ENCODE measurements around the gene MYH15. TPM values are rescaled to one million over a fixed set of nuclear protein-coding genes. Genes with fewer than 3 reads are reported as not detected.

MYH15 gene
- total RNA-seq, 1 donor from 2014 or later: not detected

GRCh38 chr3:108341911-108342310 is 168.5 kb downstream of the MYH15 start:
- Histone ChIP-seq H3K27me3 (no peaks in the 10 kb centered on the region), H3K4me3 (no peak overlapping the region), H3K27ac (no peak overlapping the region), H3K4me1 (no peaks in the 10 kb centered on the region), H3K9me3 (no peaks in the 10 kb centered on the region), H3K36me3 (no peaks in the 10 kb centered on the region)
- TF ChIP-seq CTCF (IDR thresholded peaks at IDR 0.05): no peak
- intact Hi-C loops (cut with DNase I): loop anchor here (5.0 kb wide), 1 partner anchor 940 kb away; no protein-coding TSS in a partner anchor
- no peak for DNase-seq (ENCODE audit: extremely low spot score in 2 of 2)

DNA sequence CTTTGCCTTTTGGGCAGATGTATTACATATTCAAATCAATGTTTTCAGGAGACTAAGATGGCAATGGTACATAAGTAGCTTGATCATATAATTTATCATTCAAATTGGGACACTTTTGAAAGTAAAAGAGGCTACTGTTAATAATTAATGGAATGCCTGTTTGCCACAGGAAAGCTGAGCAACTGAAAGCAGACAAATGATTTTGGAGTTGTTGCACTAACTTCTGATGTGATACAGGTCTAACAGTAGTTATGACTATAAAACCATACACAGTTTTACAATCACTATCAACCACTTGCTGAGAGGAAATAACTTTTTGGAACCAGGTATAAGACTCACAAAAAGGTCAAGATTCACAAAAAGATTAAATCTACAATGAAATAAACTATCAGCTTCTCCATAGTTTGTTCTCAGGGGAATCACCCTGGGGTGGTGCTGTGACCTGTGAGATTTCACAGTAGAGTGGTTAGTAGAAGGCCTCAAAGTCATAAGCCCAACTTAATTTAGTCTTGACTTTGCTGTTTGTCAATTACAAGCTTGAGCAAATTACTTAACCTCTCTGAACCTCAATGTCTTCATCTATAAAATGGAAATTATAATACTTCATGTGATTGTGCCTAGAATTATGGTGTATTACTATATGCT is 171.4 kb downstream of the MYH15 start:
- H3K36me3 ChIP-seq: no peaks in the 10 kb centered on the region
- H3K4me3 ChIP-seq: no peak overlapping the region
- intact Hi-C loops (cut with DNase I): no loop called here
- H3K4me1 ChIP-seq: no peaks in the 10 kb centered on the region
- no peaks in the 10 kb centered on the region for H3K27me3 ChIP-seq
- no peak for DNase-seq (ENCODE audit: extremely low spot score in 2 of 2)
- H3K9me3 ChIP-seq: no peaks in the 10 kb centered on the region
- no peak for TF ChIP-seq POLR2A (IDR thresholded peaks at IDR 0.05)
- no peak for TF ChIP-seq CTCF (IDR thresholded peaks at IDR 0.05)
- no peak for TF ChIP-seq POLR2AphosphoS5 (IDR thresholded peaks at IDR 0.05; ENCODE audit: insufficient read depth in 1 of 2, low read depth in 1 of 2)
- H3K27ac ChIP-seq: no peak overlapping the region

GRCh38 chr3:108334701-108335100 is 175.7 kb downstream of the MYH15 start:
- TF ChIP-seq POLR2AphosphoS5 (IDR thresholded peaks at IDR 0.05; ENCODE audit: insufficient read depth in 1 of 2, low read depth in 1 of 2) (no peak), CTCF (IDR thresholded peaks at IDR 0.05) (no peak), POLR2A (IDR thresholded peaks at IDR 0.05) (no peak)

DNA sequence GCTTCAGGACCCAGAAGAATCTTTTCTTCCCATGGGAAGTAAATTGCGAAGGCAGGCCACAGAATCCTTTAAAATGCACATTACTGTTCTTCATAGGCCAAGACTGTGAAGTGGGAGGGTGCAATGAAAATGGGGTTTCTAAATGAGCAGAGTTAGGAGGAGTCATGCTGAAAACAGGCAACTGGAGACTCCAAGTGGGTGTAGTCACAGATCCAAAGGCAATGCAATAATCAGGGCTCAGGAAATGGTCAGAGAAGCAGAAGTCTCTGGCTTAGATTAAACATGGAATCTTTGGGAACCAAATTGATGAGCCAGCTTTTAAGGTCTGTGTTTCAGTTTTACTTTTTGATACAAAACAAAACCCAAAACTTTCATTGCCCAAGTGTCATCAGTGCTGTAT is 176.4 kb downstream of the MYH15 start:
- Histone ChIP-seq H3K27ac (no peak overlapping the region), H3K9me3 (no peaks in the 10 kb centered on the region), H3K36me3 (no peaks in the 10 kb centered on the region), H3K27me3 (no peaks in the 10 kb centered on the region), H3K4me1 (no peaks in the 10 kb centered on the region), H3K4me3 (no peak overlapping the region)
- intact Hi-C loops (cut with DNase I): no loop called here
- no peak for DNase-seq (ENCODE audit: extremely low spot score in 2 of 2)
- TF ChIP-seq POLR2AphosphoS5 (IDR thresholded peaks at IDR 0.05; ENCODE audit: insufficient read depth in 1 of 2, low read depth in 1 of 2) (no peak), CTCF (IDR thresholded peaks at IDR 0.05) (no peak), POLR2A (IDR thresholded peaks at IDR 0.05) (no peak)

More at GRCh38 chr3:108334701-108335100, 175.7 kb downstream of the MYH15 start:
- H3K27me3 ChIP-seq: no peaks in the 10 kb centered on the region
- no peak overlapping the region for H3K4me3 ChIP-seq
- no peaks in the 10 kb centered on the region for H3K4me1 ChIP-seq
- no peak for DNase-seq (ENCODE audit: extremely low spot score in 2 of 2)
- no peaks in the 10 kb centered on the region for H3K9me3 ChIP-seq
- H3K27ac ChIP-seq: no peak overlapping the region
- H3K36me3 ChIP-seq: no peaks in the 10 kb centered on the region
- intact Hi-C loops (cut with DNase I): no loop called here

- H3K4me1 ChIP-seq: no peaks in the 10 kb centered on the region
Observed at GRCh38 chr3:108331792-108332191, 178.6 kb downstream of the MYH15 start.

More at GRCh38 chr3:108331792-108332191, 178.6 kb downstream of the MYH15 start:
- H3K36me3 ChIP-seq: no peaks in the 10 kb centered on the region
- no peaks in the 10 kb centered on the region for H3K27me3 ChIP-seq
- intact Hi-C loops (cut with DNase I): no loop called here
- TF ChIP-seq POLR2A (IDR thresholded peaks at IDR 0.05): no peak
- no peak for TF ChIP-seq POLR2AphosphoS5 (IDR thresholded peaks at IDR 0.05; ENCODE audit: insufficient read depth in 1 of 2, low read depth in 1 of 2)
- TF ChIP-seq CTCF (IDR thresholded peaks at IDR 0.05): no peak
- no peak overlapping the region for H3K27ac ChIP-seq
- H3K9me3 ChIP-seq: no peaks in the 10 kb centered on the region
- no peak for DNase-seq (ENCODE audit: extremely low spot score in 2 of 2)
- H3K4me3 ChIP-seq: no peak overlapping the region

Data from vagina (tissue), 2 donors.